Measurements from ENCODE around the gene LIMS1. TPM values are rescaled to one million over a fixed set of nuclear protein-coding genes. Genes with fewer than 3 reads are reported as not detected.
A peak's percentile ranks its signal among the peaks of the same experiment; 100 is the strongest.
"Not testable (repeated sequence)": the region's sequence is repeated elsewhere in the genome, so short reads cannot be mapped to it uniquely, and the experiment has no call there.

Gene LIMS1
- total RNA-seq, 1 experiment from 2014 or later: 37.8 TPM

DNA sequence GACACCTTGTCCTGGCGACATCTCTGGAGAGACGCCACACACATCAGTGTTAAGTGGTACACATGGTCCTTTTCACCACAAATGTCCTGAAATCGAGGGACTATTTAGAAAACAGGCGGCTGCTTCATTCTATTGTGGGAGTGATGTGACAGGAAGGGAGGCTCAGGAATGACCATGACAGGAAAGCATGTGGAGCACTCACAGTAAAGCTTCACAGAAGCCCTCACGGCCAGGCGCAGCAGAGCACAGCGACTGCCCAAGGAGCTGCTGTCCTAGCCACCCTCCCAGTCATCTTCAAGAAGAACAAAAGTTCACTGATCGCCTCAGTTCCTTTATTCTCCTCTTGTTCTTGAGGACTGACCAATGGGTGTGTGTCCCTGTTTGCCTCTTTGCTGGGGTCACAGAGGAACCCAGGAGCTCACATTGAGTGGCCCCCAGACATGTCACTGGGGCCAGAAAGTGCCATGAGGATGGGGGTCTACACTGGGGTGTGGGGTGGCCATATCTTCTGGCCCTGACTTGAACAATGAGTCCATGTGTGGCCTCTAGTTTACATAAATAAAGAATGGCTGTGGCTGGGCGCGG is 100.4 kb downstream of the LIMS1 start:
- DNase-seq (ENCODE audit: low read depth): no peak

DNA sequence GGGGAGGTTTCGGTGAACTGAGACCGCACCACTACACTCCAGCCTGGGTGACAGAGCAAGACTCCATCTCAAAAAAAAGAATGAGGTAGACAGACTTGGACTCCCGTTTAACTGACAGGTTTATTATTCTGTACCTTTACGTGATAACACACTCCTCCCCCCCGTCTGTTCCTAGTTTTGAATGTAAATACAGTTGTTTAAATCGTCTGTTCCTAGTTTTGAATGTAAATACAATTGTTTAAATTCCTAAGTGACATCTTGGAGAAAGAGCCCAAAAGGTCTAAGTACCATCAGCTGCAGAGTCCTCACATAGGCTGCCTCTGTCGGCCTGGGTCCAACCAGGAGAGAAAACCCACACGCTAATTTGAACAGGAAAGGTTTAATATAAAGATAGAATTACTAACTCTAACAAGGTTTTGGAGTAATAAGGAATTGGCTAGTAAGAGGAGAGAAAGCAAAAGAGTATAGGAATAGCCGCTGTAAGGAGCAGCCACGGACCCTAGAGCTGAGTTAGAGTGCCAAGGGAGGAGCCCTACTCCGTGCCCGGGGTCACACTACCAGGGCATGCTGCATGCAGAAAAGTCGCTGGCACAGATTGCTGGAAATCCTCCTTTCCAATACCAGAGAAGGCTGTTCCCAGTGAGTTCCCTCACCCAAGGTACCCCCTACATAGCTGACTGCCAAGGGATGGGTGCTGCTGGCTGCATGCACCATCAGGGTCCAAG is 101.5 kb downstream of the LIMS1 start:
- no peak for DNase-seq (ENCODE audit: low read depth)

DNA sequence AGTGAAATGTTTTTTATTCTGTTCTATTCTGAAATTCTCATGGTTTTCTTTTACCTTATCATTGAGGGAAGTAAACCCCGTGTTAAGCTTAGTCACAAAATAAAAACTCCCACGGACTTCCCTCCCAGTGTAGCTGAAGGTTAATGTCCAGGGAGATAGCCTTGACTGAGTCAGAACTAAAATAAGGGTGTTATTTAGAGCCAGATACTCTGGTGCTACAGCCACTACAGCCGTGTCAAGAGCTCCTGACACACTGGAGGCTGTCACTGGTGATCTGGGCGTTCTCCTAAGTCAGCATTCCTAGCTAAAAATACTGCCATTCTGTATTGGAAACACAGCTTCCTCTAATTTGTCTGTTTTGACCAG is 103.0 kb downstream of the LIMS1 start:
- DNase-seq (ENCODE audit: low read depth): peak; percentile 89

- DNase-seq (ENCODE audit: low read depth): peak; percentile 88
Observed at GRCh38 chr2:108640731-108641130, 106.5 kb downstream of the LIMS1 start.

DNA sequence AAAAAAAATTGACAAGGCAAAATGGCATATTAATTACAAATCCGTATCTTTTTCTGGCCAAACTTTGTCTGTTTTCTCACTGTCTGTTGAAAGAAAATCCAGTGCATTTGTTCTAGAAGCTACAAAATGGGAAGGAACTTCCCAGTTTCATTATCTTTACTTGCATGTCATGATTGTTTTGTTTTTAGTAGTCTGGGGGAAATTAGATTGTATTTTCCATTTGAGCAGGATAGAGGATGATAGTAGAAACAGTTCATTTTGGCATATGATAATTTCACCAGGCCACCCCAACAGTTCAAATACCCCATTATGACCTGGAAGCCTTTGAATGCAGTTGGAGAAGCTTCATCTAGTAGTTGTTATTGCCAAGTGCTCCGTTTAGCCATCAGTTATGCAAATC is 107.5 kb downstream of the LIMS1 start:
- DNase-seq (ENCODE audit: low read depth): no peak

GRCh38 chr2:108643261-108643849 is 109.1 kb downstream of the LIMS1 start:
- DNase-seq (ENCODE audit: low read depth): no peak

- DNase-seq (ENCODE audit: low read depth): not testable (repeated sequence)
Observed at GRCh38 chr2:108643862-108644261, 109.6 kb downstream of the LIMS1 start.

GRCh38 chr2:108644446-108644845 is 110.2 kb downstream of the LIMS1 start:
- not testable (repeated sequence) for DNase-seq (ENCODE audit: low read depth)

DNA sequence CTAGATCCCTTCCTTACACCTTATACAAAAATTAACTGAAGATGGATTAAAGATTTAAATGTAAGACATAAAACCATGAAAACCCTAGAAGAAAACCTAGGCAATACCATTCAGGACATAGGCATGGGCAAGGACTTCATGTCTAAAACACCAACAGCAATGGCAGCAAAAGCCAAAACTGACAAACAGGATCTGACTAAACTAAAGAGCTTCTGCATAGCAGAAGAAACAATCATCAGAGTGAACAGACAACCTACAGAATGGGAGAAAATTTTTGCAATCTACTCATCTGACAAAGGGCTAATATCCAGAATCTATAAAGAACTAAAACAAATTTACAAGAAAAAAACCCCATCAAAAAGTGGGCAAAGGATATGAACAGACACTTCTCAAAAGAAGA is 114.5 kb downstream of the LIMS1 start:
- not testable (repeated sequence) for DNase-seq (ENCODE audit: low read depth)

DNA sequence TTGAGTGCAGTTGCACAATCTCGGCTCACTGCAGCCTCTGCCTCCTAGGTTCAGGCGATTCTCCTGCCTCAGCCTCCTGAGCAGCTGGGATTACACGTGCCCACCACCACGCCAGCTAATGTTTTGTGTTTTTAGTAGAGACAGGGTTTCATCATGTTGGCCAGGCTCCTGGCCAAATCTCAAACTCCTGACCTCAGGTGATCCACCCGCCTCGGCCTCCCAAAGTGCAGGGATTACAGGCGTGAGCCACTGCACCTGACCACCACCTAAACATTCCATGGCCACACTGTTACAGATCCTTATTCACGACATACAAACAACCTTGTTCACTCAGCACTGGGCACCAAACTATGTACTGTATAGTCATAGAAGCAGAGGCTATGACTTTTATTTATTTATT is 116.2 kb downstream of the LIMS1 start:
- not testable (repeated sequence) for DNase-seq (ENCODE audit: low read depth)

DNA sequence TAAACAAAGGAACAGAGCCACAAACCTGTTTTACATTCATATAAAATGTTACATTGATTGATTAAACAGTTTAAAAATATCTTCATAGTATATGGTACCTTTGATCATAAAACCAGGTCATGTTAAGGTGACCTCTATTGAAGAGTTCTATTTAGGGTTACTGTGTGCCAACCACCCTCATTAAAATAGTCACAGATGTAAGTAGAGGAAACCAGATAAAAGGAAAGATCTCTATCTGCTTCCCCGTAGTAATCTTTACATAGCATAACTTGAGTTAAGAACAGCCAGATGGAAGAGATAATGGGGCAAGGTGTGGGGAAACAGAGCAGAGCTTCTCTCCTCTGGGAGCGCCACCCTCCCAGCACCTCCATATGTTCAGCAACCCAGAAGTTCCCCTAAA is 117.2 kb downstream of the LIMS1 start:
- not testable (repeated sequence) for DNase-seq (ENCODE audit: low read depth)

- peak; percentile 91 for DNase-seq (ENCODE audit: low read depth)
Observed at GRCh38 chr2:108652187-108652931, 118.1 kb downstream of the LIMS1 start.

- peak; percentile 29 for DNase-seq (ENCODE audit: low read depth)
Observed at GRCh38 chr2:108653425-108653824, 119.2 kb downstream of the LIMS1 start.

DNA sequence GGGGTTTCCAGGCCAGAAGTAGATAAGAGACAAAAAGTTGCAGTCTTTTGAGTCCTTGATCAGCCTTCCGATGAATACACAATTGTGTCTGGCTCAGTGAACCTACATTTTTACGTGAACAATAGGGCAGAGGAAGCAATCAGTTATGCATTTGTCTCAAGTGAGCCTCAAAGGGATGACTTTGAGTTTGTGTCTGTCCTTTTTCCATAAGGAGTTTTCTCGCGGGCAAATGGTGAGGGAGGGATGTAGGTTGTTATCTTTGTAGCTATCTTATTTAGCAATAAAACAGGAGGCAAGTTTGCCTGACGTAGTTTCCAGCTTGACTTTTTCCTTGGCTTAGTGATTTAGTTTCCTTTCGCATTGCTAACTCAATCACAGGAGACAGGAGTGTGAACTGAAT is 119.6 kb downstream of the LIMS1 start:
- DNase-seq (ENCODE audit: low read depth): peak; percentile 51

DNA sequence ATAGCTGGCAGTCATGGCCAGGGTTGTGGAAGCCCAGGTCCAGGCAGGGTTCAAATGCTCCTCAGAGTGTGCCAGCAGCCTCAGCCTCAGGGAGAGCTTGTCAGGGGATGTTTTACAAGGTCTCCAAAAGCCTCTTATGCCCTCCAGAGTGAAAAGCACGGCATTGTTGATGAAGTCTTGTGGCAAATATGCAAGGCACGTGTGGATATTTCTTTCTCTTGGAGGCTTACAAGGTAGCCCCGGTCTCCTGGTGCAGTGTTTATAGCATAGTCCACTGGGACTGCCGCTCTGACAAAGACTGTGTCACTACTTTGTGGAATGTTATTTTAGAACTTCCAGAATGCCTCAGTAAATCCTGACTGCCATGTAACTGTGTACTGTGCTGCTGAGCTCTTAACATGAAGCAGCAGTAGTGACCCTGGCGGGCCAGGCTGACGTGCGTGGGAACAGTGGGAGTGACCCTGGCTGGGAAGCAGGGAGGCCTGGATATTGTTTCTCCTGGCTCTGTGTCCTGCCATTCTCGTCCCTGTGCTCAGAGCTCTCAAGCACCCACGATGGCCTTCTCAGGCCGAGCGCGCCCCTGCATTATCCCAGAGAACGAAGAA is 120.4 kb downstream of the LIMS1 start:
- peak; percentile 70 for DNase-seq (ENCODE audit: low read depth)

- DNase-seq (ENCODE audit: low read depth): not testable (repeated sequence)
Observed at GRCh38 chr2:108655270-108655669, 121.0 kb downstream of the LIMS1 start.

- not testable (repeated sequence) for DNase-seq (ENCODE audit: low read depth)
Observed at GRCh38 chr2:108656282-108656681, 122.0 kb downstream of the LIMS1 start.

- DNase-seq (ENCODE audit: low read depth): not testable (repeated sequence)
Observed at GRCh38 chr2:108657517-108657916, 123.2 kb downstream of the LIMS1 start.

DNA sequence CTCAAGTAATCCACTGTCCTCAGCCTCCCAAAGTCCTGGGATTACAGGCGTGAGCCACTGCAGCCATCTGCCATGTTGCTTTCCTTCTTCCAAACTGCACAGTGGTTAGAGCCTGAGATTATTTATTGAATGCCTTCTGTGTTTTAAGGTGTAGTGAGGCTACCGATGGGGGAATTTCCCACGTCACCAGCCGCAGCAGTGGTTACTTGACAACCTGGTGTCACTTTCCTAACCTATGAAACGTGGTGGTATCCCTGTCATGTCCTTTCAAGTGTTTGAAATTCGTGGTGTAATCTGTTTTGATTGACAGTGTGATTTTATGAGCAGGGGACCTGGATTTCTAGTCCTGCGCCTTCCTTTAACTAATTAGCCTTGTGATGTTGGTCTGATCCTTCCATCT is 124.3 kb downstream of the LIMS1 start:
- DNase-seq (ENCODE audit: low read depth): not testable (repeated sequence)

GRCh38 chr2:108661493-108661892 is 127.2 kb downstream of the LIMS1 start:
- peak; percentile 2 for DNase-seq (ENCODE audit: low read depth)

DNA sequence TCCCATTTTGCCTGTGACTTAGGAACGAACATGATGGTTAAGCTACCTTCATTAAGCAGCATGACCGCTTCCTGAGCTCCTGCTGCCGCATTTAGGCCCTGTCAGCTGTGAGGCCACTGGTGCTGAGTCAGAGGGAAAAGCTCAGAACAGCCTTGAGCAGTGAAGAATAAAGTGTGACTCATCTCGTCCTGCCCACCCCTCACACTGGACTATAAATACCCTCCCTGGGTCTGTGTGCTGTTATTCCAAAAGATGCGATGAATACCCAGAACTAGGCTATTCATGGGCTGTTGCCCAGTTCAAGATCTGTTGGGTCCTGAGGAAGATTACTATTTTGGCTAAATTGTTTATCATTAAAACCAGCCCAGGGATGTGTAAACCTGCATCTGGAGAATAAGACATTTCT is 127.9 kb downstream of the LIMS1 start:
- peak; percentile 83 for DNase-seq (ENCODE audit: low read depth)

- not testable (repeated sequence) for DNase-seq (ENCODE audit: low read depth)
Observed at GRCh38 chr2:108663346-108663745, 129.1 kb downstream of the LIMS1 start.
